ENCODE measurements around the gene PHF13. TPM values are rescaled to one million over a fixed set of nuclear protein-coding genes. Genes with fewer than 3 reads are reported as not detected.

PHF13 gene
- total and polyA plus RNA-seq, 2 of the 4 experiments (the other 2 are of a cell fraction): 7.3 to 9.8 TPM

GRCh38 chr1:6614929-6615785 is 1.6 kb downstream of the PHF13 start:
- Histone ChIP-seq H3K18ac (ENCODE audit: low read depth, low read length) (peak overlapping the region; percentile 52; the same call in 1 of the 2 replicates), H3K4me2 (ENCODE audit: low read depth, low read length) (peak overlapping the region; percentile 91), H3K27ac (ENCODE audit: insufficient read depth, low read length) (peak overlapping the region; percentile 65), H2BK120ac (ENCODE audit: low read depth, low read length) (no peak overlapping the region; the same call in 1 of the 2 replicates), H2BK5ac (ENCODE audit: low read depth, low read length, poor library complexity, severe bottlenecking) (no peak overlapping the region), H3K14ac (replicated peaks; ENCODE audit: low read depth, low read length) (peak overlapping the region; percentile 10; the same call in 1 of the 2 replicates), H3K4me3 (ENCODE audit: insufficient read depth, low read depth, low read length) (peak overlapping the region; percentile 97), H3K56ac (ENCODE audit: extremely low read depth, insufficient read depth, low read length) (no peak overlapping the region), H4K91ac (ENCODE audit: insufficient read depth, low read depth, low read length) (no peak overlapping the region), H3K4ac (ENCODE audit: low read depth, low read length) (0 out of 2 replicates have a peak overlapping the region, but pooled peaks have one; percentile 48), H2AFZ (replicated peaks; ENCODE audit: low read length, poor library complexity) (peak overlapping the region; percentile 82), H2AK9ac (replicated peaks; ENCODE audit: low read depth, low read length, poor library complexity) (peak overlapping the region; percentile 95), H3K4me1 (ENCODE audit: control insufficient read depth, insufficient read depth, low read length) (peaks cover 3% of the 10 kb centered on the region; the same call in 1 of the 2 replicates), H4K20me1 (ENCODE audit: insufficient read depth, low read length) (peaks cover 39% of the 10 kb centered on the region), H2AK5ac (ENCODE audit: low read depth, low read length) (no peak overlapping the region; the same call in 1 of the 2 replicates), H2BK20ac (ENCODE audit: low read depth, low read length) (no peak overlapping the region), H3K36me3 (ENCODE audit: control insufficient read depth, insufficient read depth, low read length) (peaks cover 18% of the 10 kb centered on the region), H4K5ac (ENCODE audit: low read depth, low read length) (no peak overlapping the region), H3K9me1 (ENCODE audit: insufficient read depth, low read length) (no peaks in the 10 kb centered on the region; the same call in 1 of the 2 replicates), H3K9ac (ENCODE audit: low read depth, low read length) (peak overlapping the region; percentile 85), H3K79me1 (ENCODE audit: low read depth in 1 of 2, low read length in 2 of 2) (peaks cover 29 to 55% of the 10 kb centered on the region in 2 experiments), H3K27me3 (ENCODE audit: control insufficient read depth, insufficient read depth, low read length) (no peaks in the 10 kb centered on the region), H3K9me3 (ENCODE audit: control insufficient read depth, insufficient read depth, low read length) (no peaks in the 10 kb centered on the region), H3K23ac (ENCODE audit: low read depth, low read length) (peak overlapping the region; percentile 69; the same call in 1 of the 2 replicates), H4K8ac (ENCODE audit: low read depth in 2 of 2, low read length in 2 of 2) (peak overlapping the region in 1 of 2 experiments; percentile 2; a peak in 1 of 4 replicates), H2BK15ac (ENCODE audit: low read depth, low read length) (no peak overlapping the region)
- POLR2A ChIA-PET (ENCODE audit: unreplicated experiment): no interaction called here
- DNase-seq (no peak), ATAC-seq (ENCODE audit: low read depth) (no peak)
- 1% methylated on average over 18 of the region's 82 CpGs; no CpG with 5 or more reads in 1 of the 2 experiments for WGBS, 2 experiments (ENCODE audit: extremely low coverage in 2 of 2, insufficient read length in 1 of 2)
- intact Hi-C loops (cut with micrococcal nuclease): no loop called here
- dilution Hi-C loops (cut with HindIII; ENCODE audit: low sequenced_read_pairs, unreplicated experiment): no loop called here
- TF ChIP-seq MXI1 (IDR thresholded peaks at IDR 0.05; ENCODE audit: borderline replicate concordance, low read depth, low read length): no peak
- no peak for TF ChIP-seq CTCF (conservative IDR thresholded peaks at IDR 0.05; ENCODE audit: low read depth, low read length)
- peak; percentile 37; the same call in 1 of the 2 replicates for TF ChIP-seq BHLHE40 (IDR thresholded peaks at IDR 0.05; ENCODE audit: low read depth, low read length)
- in situ Hi-C loops (cut with MboI; ENCODE audit: low sequenced_read_pairs): no loop called here
- CTCF ChIA-PET: no interaction called here
- no TSS peak for BruUV-seq (replicated peaks)
